ENCODE measurements around the gene MT1B. TPM values are rescaled to one million over a fixed set of nuclear protein-coding genes. Genes with fewer than 3 reads are reported as not detected.
"Not testable (repeated sequence)": the region's sequence is repeated elsewhere in the genome, so short reads cannot be mapped to it uniquely, and the experiment has no call there.

MT1B gene
- total and polyA plus RNA-seq, 7 donors, result not detected

GRCh38 chr16:56669840-56670619 is 18.3 kb downstream of the MT1B start:
- peaks cover 4 to 99% (median 60%) of the 10 kb centered on the region in 3 donors for H3K27me3 ChIP-seq
- TF ChIP-seq CTCF (IDR thresholded peaks at IDR 0.05) (no peak), POLR2A (IDR thresholded peaks at IDR 0.05) (no peak), EP300 (IDR thresholded peaks at IDR 0.05) (no peak), POLR2AphosphoS5 (IDR thresholded peaks at IDR 0.05) (no peak)
- no peak overlapping the region for H3K27ac ChIP-seq
- no peak overlapping the region for H3K4me3 ChIP-seq
- no peaks in the 10 kb centered on the region for H3K36me3 ChIP-seq
- H3K9me3 ChIP-seq, result no peaks in the 10 kb centered on the region
- peaks cover 0 to 17% (median 11%) of the 10 kb centered on the region in 4 donors for H3K4me1 ChIP-seq
- 19 to 38% methylated on average over 19 of the region's 19 CpGs for whole genome bisulfite sequencing, 2 donors
- DNase-seq, result no peak
- intact Hi-C loops (cut with DNase I), result no loop called here

- H3K9me3 ChIP-seq, result no peaks in the 10 kb centered on the region
- intact Hi-C loops (cut with DNase I), result no loop called here
- 58 to 89% methylated on average over 2 of the region's 2 CpGs for WGBS, 2 donors
- peaks cover 6 to 99% (median 61%) of the 10 kb centered on the region in 3 donors for H3K27me3 ChIP-seq
- no peak overlapping the region for H3K4me3 ChIP-seq
- H3K4me1 ChIP-seq, result peaks cover 0 to 19% (median 13%) of the 10 kb centered on the region in 4 donors
- H3K27ac ChIP-seq, result no peak overlapping the region
- DNase-seq, result no peak
- H3K36me3 ChIP-seq, result no peaks in the 10 kb centered on the region
- TF ChIP-seq POLR2AphosphoS5 (IDR thresholded peaks at IDR 0.05) (no peak), POLR2A (IDR thresholded peaks at IDR 0.05) (no peak), CTCF (IDR thresholded peaks at IDR 0.05) (no peak), EP300 (IDR thresholded peaks at IDR 0.05) (no peak)
Measured at GRCh38 chr16:56670620-56670934, 18.9 kb downstream of the MT1B start.

GRCh38 chr16:56671691-56672090 is 20.0 kb downstream of the MT1B start:
- Histone ChIP-seq H3K4me1 (peaks cover 0 to 26% (median 21%) of the 10 kb centered on the region in 4 donors), H3K27me3 (peaks cover 9 to 99% (median 63%) of the 10 kb centered on the region in 3 donors)
- WGBS, 2 donors, result 75 to 88% methylated on average over 2 of the region's 2 CpGs
- H3K4me3 ChIP-seq; H3K36me3 ChIP-seq; H3K27ac ChIP-seq; H3K9me3 ChIP-seq; intact Hi-C loops (cut with DNase I); DNase-seq: not testable (repeated sequence)

- Histone ChIP-seq H3K27me3 (peaks cover 9 to 99% (median 61%) of the 10 kb centered on the region in 3 donors), H3K4me1 (peaks cover 0 to 26% (median 21%) of the 10 kb centered on the region in 4 donors)
- H3K27ac ChIP-seq; H3K4me3 ChIP-seq; intact Hi-C loops (cut with DNase I); DNase-seq; H3K9me3 ChIP-seq; H3K36me3 ChIP-seq: not testable (repeated sequence)
- 76 to 88% methylated on average over 3 of the region's 3 CpGs for WGBS, 2 donors
Measured at GRCh38 chr16:56672171-56672570, 20.5 kb downstream of the MT1B start.

- no peak for DNase-seq
- H3K27me3 ChIP-seq, result peaks cover 5 to 92% (median 54%) of the 10 kb centered on the region in 3 donors
- H3K9me3 ChIP-seq, result no peaks in the 10 kb centered on the region
- 85 to 87% methylated on average over 11 of the region's 11 CpGs for WGBS, 2 donors
- intact Hi-C loops (cut with DNase I), result no loop called here
- no peak overlapping the region for H3K4me3 ChIP-seq
- TF ChIP-seq POLR2A (IDR thresholded peaks at IDR 0.05) (no peak), EP300 (IDR thresholded peaks at IDR 0.05) (no peak), CTCF (IDR thresholded peaks at IDR 0.05) (no peak), POLR2AphosphoS5 (IDR thresholded peaks at IDR 0.05) (no peak)
- H3K27ac ChIP-seq, result no peak overlapping the region
- H3K36me3 ChIP-seq, result no peaks in the 10 kb centered on the region
- H3K4me1 ChIP-seq, result peaks cover 0 to 24% (median 17%) of the 10 kb centered on the region in 4 donors
Measured at GRCh38 chr16:56672761-56673536, 21.3 kb downstream of the MT1B start.

Measured in sigmoid colon (tissue), 7 donors.